DMS79 (cell line): ENCODE results near the gene SLC22A31.
"Not testable (repeated sequence)": the region's sequence is repeated elsewhere in the genome, so short reads cannot be mapped to it uniquely, and the experiment has no call there.

ENCODE experiments used
- DNase-seq: peaks from one replicate; lab custom pipeline; 2025; lab: John Stamatoyannopoulos, UW

The SLC22A31 gene

DNA sequence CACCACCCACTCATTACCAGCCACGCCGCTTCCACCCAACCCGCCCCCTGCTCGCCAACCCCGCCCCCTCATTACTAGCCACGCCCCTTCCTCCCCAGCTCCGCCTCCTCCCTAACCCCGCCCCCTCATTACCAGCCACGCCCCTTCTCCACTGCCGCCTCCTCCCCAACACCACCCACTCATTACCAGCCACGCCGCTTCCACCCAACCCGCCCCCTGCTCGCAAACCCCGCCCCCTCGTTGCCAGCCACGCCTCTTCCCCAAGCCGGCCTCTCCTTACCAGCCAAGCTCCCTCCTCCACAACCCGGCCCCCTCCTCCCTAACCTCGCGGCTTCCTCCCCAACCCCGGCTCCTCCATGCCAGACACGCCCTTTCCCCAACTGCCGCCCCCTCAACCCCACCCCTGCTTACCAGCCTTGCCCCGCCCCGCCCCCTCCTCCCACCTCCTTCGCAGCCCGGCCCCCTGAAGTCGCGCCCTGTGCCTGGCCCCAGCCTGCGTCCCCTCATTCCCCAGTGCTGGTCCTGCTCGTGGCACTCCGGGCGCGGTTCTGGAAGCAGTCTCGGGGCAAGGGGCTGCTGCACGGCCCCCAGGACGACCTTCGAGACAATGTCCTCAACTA lies 7.3 kb downstream of the SLC22A31 start:
- DNase-seq, result no peak

DNA sequence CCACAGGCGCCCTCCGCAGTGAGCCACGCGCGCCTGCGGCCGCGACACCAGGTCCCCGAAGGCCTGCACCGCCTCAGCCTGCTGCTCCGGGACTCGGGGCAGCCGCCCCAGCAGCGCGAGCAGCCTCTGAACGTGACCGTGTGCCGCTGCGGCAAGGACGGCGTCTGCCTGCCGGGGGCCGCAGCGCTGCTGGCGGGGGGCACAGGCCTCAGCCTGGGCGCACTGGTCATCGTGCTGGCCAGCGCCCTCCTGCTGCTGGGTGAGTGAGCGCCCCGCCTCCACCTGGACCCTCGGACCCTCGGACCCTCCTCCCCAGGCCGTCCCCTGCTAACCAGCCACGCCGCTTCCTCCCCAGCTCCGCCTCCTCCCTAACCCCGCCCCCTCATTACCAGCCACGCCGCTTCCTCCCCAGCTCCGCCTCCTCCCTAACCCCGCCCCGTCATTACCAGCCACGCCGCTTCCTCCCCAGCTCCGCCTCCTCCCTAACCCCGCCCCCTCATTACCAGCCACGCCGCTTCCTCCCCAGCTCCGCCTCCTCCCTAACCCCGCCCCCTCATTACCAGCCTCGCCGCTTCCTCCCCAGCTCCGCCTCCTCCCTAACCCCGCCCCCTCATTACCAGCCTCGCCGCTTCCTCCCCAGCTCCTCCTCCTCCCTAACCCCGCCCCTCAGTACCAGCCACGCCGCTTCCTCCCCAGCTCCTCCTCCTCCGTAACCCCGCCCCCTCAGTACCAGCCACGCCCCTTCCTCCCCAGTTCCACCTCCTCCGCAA lies 8.0 kb downstream of the SLC22A31 start:
- DNase-seq, result not testable (repeated sequence)

DNA sequence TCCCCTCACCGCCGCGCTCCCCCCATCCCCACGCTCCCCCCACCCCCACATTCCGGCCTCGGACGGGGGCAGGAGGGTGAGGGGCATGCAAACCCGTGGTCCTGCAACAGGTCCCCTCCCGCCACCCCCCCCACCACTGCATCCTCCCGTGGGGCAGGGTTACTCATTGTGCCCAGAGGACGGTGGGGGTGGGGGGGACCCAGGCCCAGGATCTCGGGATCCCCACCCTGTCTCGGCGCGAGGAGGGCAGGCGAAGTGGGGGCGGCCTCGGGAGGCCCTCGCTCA lies 8.5 kb downstream of the SLC22A31 start:
- DNase-seq, result no peak

DNA sequence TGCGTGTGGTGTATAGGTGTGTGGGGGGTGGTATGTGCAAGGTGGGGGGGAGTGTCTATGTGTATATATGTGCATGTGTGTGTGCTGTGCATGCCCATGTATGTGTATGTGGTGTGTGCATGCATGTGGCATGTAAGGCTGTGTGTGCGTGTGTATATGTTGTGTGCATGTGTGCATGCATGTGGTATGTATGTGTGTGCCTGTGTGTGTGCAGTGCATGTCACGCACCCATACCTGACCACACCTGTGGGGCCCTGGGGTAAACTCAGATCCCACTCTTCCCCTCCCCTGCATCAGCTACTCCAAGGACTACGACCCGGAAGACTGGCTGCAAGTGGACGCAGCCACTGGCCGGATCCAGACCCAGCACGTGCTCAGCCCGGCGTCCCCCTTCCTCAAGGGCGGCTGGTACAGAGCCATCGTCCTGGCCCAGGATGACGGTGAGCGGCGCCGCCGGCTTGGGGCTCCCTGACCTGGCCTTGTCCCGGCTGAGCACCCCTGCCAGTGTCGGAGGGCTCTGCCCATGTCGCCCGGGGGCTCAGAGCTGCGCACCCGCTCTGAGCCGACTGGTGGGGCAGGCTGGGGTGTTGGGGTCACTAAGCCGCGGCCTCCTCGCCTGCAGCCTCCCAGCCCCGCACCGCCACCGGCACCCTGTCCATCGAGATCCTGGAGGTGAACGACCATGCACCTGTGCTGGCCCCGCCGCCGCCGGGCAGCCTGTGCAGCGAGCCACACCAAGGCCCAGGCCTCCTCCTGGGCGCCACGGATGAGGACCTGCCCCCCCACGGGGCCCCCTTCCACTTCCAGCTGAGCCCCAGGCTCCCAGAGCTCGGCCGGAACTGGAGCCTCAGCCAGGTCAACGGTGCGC lies 9.1 kb downstream of the SLC22A31 start:
- DNase-seq, result no peak

DNA sequence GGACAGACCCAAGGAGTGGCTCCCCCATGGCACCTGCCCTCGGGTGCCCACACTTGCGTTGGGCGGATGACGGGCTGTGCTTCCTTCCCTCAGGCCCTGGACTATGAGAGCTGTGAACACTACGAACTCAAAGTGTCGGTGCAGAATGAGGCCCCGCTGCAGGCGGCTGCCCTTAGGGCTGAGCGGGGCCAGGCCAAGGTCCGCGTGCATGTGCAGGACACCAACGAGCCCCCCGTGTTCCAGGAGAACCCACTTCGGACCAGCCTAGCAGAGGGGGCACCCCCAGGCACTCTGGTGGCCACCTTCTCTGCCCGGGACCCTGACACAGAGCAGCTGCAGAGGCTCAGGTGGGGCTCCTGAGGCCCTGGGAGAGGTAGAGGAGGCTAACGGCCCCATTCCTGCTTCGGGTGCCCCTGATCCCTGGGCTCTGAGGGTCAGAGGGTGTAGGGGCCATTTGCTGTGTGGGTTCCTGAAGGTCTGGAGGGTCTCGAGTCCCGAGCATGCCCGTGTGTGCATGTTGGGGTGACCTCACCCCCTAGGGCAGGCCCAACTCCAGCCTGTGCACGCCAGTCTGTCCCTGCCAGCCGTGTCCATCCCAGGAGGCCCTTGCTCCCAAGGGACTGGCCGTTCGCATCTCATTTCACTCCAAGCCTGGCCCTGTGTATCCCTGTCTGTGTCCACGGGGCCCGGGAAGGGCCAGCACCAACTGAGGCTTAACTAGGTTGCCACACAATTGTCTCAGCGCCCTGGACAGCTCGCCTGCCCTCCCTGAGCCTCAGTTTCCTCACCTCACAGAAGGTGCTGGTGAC lies 10.0 kb downstream of the SLC22A31 start:
- no peak for DNase-seq

DNA sequence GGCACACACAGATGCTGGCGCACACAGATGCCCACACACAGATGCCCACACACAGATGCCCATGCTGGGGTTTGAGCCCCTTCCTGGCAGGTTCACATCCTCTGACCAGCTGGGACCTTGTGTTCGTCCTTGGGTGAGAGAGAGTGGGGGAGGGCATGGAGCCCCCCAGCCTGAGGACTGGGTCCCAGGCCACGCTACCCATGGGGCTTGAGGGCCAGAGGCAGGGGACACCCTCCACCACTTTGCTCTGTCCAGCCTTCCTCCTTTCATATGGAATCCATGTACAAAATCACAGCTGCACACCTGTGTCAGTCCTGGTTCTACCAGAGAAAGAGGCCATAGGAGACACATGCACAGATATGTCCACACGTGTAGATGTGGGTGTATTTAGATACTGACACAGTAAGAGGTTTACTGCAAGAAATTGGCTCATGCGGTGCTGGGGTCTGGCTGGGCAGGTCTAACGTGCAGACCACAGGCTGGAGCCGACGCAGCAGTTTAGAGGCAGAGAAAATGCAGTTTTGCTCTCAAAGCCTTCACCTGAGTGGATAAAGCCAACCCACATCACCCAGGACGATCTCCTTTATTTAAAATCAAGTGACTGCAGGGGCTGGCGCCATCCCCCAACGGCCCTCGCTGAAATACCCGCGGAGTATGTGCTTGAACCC lies 10.8 kb downstream of the SLC22A31 start:
- no peak for DNase-seq

DNA sequence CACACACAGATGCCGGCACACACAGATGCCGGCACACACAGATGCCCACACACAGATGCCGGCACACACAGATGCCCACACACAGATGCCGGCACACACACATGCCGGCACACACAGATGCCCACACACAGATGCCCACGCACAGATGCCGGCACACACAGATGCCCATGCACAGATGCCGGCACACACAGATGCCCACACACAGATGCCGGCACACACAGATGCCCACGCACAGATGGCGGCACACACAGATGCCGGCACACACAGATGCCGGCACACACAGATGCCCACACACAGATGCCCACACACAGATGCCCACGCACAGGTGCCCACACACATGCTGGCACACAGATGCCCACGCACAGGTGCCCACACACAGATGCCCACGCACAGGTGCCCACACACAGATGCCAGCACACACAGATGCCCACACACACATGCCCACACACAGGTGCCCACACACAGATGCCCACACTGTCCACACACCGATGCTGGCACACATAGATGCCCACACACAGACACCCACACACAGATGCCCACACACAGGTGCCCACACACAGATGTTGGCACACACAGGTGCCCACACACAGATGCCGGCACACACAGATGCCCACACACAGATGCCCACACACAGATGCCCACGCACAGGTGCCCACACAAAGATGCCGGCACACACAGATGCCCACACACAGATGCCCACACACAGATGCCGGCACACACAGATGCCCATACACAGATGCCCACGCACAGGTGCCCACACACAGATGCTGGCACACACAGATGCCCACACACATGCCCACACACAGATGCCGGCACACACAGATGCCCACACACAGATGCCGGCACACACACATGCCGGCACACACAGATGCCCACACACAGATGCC lies 11.6 kb downstream of the SLC22A31 start:
- DNase-seq, result not testable (repeated sequence)

DNA sequence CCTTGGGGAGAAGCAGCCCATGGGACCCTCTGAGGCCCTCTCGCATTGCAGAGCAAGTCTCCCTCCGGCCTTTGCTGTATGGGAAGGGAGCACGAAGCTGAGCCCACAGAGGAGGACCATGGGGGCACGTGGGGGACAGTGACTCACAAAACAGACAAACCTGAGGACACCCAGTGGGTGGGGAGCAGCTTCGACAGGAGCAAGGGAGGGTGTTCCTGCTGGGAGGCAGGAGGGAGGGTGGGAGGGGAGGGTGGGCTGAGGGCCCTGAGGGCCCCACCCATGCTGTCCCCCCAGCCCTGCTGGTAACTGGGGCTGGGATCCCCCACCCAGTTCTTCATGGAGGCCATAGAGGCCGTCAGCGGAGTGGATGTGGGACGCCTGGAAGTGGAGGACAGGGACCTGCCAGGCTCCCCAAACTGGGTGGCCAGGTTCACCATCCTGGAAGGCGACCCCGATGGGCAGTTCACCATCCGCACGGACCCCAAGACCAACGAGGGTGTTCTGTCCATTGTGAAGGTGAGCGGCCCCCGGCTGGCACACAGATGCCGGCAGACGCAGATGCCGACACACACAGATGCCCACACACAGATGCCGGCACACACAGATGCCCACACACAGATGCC lies 12.5 kb downstream of the SLC22A31 start:
- DNase-seq, result no peak

DNA sequence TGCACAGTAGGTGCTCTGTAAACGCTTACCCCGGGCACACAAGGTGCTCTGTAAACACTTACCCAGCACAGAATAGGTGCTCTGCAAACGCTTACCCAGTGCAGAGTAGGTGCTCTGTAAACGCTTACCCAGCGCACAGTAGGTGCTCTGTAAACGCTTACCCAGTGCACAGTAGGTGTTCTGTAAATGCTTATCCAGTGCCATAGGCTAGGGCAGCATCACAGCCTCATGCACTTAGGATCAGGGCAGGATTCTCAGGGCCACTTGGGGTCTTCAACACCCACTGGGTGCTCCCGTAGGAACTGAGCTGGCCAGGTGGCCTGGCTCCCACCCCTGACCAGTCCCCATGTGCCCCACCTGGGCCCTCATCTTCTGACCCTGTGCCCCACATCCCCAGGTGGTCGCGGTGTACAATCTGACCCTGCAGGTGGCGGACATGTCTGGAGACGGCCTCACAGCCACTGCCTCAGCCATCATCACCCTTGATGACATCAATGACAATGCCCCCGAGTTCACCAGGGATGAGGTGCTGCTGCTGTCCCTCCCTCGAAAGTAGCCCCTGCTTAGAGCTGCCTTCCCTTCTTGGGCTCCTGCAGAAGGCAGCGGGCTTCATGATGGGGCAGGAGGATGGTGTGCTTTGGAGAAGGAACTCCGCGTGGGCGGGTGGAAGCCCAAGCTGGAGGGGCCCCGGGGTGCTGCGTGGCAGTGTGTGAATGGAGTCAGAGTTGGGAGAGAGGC lies 13.1 kb downstream of the SLC22A31 start:
- no peak for DNase-seq

DNA sequence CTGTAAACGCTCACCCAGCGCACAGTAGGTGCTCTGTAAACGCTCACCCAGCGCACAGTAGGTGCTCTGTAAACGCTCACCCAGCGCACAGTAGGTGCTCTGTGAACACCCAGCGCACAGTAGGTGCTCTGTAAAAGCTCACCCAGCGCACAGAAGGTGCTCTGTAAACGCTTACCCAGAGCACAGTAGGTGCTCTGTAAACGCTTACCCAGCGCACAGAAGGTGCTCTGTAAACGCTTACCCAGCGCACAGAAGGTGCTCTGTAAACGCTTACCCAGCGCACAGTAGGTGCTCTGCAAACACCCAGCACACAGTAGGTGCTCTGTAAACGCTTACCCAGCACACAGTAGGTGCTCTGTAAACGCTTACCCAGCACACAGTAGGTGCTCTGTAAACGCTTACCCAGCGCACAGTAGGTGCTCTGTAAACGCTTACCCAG lies 13.7 kb downstream of the SLC22A31 start:
- not testable (repeated sequence) for DNase-seq

DNA sequence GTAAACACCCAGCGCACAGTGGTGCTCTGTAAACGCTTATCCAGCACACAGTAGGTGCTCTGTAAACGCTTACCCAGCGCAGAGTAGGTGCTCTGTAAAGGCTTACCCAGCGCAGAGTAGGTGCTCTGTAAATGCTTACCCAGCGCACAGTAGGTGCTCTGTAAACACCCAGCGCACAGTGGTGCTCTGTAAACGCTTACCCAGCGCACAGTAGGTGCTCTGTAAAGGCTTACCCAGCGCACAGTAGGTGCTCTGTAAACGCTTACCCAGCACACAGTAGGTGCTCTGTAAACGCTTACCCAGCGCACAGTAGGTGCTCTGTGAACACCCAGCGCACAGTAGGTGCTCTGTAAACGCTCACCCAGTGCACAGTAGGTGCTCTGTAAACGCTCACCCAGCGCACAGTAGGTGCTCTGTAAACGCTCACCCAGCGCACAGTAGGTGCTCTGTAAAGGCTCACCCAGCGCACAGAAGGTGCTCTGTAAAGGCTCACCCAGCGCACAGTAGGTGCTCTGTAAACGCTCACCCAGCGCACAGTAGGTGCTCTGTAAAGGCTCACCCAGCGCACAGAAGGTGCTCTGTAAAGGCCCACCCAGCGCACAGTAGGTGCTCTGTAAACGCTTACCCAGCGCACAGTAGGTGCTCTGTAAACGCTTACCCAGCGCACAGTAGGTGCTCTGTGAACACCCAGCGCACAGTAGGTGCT lies 14.3 kb downstream of the SLC22A31 start:
- not testable (repeated sequence) for DNase-seq

DNA sequence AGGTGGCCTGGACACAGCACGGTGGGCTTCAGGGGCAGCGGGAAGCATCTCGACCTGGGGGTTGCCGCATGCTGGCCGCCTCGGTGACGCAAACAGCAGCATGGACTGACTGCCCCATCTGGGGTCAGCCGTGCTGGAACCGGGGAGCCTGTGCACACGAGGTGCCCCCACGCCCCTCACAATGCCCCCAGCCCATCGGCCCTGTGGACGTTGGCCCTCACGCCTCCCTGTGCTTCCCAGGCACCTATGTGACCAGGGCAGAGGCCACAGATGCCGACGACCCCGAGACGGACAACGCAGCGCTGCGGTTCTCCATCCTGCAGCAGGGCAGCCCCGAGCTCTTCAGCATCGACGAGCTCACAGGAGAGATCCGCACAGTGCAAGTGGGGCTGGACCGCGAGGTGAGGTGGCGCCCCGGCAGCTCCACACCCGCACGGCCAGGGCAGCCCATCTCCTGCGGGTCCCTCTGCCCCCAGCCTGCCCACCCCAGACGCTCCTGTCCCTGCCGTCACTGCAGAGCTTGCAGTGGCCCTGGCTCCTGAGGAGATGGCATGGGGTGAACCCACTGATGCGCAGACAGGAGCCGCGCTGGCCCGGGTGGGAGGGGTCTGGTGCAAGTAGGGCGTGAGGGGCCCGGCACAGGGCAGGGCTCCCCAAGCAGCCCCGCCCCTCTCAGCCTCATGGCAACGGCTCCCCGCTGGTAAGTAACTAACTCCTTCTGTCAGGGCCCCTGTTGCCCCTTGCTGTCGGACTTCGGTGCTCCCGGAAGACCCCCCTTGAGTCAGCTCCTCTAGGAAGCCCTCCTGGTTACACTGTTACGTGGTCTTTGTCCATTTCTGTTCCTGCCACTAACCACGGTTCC lies 15.2 kb downstream of the SLC22A31 start:
- DNase-seq, result no peak

DNA sequence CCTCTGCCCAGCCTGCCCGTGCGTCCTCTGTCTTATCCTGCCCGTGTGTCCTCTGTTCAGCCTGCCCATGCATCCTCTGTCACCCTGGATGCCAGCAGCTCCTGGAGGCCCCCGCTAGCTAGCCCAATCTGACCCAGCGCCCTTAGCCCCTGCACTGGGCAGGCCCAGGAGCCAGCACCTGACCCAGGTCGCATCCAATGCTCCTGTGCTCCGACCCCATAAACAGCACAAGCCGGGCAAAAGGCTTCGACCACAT lies 15.7 kb downstream of the SLC22A31 start:
- DNase-seq, result no peak

DNA sequence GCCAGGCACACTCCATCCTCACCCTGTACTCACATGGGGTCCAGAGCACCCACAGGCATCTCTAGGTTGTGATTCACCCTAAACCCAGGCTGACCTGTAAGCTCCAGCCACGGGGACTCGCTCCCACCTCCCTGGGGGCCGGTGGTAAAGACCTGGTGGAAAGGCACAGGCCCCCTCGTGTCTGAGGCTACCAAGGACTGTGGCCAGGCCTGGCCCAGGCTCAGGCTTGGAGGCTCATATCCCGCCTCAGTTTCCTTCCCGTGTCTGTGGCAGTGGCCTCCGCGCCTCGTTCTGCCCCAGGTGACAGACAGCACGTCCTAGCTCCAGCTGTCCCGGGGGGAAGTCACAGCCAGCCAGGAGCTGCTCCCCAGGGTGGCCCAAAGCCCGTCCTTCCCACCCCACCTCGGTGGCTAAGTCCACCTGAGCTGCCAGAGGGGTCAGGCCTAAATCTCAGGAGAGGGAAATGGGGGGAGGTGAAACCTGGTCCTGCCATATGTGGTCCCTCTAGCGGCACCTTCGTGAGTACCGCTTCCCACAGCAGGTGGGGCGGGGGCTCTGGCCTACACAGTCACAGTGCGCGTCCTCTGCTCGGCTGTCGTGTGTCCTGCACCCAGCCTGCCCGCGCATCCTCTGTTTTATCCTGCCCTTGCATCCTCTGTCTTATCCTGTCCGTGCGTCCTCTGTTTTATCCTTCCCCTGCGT lies 16.2 kb downstream of the SLC22A31 start:
- no peak for DNase-seq

DNA sequence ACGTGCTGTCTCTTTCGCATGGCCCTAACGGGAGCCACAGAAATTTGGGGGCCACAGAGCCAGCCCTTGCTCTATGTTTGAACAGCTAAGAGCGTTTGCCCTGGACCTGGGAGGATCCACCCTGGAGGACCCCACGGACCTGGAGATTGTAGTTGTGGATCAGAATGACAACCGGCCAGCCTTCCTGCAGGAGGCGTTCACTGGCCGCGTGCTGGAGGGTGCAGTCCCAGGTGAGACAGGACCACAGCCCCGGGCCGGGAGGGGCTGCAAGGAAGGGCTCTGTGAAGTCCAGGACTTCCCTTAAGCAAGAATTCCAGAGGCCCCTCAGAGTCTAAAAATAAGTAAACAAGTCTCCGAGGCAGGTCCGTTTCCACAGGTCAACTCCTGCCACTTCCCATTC lies 16.9 kb downstream of the SLC22A31 start:
- no peak for DNase-seq

DNA sequence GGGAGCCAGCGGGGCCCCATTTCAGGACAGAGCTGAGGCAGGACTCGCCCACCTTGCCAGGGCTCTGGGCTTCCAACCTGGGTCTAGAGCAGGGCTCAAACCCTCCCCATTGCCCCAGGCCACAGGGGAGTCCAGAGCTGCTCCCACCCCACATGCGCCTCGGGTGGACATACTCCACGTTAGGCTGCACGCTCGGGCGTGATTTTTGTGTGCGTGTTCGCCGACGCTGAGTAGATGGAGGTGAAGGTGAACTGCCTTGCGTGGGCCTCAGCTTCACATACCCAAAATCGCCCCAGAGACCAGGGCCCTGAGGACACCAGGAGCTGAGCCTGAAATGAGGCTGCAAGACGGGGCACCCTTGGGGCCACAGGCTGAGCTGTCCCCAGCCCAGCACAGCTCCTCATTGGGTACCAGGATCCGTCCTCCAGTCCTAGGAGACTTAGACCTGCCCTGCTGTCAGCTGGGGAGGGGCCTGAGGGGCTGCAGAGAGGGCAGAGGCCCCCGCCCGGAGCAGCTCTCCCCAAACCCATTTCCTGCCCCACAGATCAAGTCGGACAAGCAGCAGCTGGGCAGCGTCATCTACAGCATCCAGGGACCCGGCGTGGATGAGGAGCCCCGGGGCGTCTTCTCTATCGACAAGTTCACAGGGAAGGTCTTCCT lies 20.6 kb downstream of the SLC22A31 start:
- DNase-seq, result no peak

DNA sequence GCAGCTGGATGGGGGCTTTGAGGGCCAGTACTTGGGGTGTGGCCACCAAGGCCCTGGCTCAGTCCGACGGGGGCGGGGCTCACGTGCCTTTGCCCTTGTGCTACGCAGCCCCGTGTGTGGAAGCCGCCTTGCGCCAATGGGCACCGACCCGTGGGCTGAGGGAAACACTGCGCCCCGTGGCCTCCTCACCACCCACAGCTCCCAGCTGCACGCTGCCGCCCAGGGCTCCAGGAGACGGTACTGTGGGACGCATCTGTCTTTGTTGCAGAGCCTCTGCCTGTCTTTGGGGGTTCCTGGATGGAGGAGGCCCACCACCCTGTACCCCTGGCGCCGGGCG lies 21.2 kb downstream of the SLC22A31 start:
- DNase-seq, result no peak
